ENCODE results near the gene ZFHX3.

Gene ZFHX3

DNA sequence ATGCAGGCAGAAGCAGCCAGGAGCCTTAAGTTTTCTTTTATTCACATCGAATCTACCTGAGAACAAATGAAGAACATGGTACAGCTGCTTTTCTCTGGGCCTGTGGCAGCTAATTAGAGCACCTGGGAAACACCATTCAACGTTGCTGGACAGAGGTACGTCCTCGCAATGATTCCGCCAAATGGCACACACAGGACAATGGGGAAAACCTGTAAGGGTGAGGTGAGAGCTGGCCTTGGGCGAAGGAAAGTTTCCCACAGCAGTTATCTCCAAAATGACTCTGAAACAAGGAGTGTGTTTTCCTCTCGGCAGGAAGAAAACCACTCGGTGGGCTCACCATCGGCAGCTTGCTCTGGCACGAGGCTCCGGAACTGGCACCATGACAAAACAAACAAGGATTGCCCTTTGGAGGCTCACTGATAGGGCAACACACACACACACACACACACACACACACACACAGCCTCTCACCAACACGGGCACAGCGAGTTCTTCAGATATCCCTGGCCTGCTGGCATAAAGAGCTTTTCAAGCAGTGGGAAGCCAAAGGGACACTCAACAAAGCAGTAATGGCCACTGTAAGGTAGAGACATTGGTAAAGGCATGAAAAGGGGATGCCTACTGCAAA is 73.7 kb downstream of the ZFHX3 start:
- no peak for DNase-seq (ENCODE audit: low read depth in 2 of 2)

DNA sequence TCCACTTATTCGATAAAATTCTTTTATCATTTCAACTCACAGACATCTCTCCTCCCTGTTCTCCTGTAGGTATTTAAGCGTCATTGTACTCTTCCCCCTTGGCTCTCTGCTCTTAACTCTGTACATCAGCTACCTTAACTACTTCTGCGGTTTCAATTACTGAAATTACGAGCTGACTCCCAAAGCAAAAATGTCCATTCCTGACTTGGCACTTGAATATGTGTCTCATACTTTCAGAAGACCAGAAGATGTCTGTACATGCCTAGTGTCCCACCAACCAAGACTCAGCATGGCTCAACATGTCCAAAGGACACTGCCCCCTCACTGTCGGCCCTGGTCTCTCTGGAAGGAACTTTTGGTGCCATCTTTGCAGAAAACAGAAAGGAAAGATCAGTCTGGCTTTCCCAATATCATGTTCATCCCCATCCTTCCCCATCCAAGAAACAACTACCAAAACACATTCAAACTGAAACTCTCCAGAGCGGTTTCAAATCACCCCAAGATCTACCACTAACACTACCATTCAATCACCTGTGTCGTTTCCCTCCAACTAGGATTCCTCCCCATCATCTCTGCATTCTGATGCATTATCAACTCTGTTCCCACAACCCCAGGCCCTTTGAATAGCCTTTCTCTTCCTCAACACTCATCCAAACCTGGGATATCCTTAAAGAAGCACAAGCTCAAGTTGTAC is 74.9 kb downstream of the ZFHX3 start:
- DNase-seq (ENCODE audit: low read depth in 2 of 2): no peak

DNA sequence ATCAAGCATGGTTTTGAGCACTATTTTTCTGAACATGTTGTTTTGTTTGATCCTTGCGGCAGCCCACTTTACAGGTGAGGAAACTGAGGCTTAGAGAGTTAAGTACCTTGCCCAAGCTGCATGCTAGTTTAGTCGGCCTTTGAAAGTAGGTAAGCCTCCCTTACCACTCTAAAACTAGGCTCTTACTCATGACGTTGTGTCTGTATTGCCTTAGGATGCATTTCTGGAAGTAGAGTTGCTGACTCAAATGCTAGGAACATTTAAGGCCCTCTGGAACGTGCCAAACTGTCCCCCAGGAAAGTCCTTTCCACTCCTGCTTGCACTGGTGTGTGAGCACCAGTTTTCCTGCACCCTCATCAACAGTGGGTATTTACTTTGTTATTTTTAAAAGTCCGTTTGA is 76.6 kb downstream of the ZFHX3 start:
- DNase-seq (ENCODE audit: low read depth in 2 of 2): no peak

DNA sequence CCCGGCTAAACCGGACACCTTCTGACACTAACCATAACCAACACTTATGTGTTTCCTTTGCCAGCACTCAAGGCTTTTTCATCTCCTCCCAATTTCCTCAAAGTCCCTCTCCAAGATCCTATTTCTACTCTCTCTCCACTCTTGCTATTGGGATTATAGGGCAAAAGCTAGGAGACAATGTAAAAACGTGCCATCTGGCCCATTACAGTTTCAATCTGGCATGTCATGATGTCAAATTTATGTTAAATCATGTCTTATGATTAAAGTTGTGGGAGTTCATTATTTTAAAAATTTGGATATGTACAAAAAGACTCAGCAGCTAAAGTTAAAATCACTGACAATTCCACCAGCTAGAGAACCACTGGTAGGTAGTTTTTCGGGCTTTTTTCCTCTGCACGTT is 77.3 kb downstream of the ZFHX3 start:
- DNase-seq (ENCODE audit: low read depth in 2 of 2): no peak

DNA sequence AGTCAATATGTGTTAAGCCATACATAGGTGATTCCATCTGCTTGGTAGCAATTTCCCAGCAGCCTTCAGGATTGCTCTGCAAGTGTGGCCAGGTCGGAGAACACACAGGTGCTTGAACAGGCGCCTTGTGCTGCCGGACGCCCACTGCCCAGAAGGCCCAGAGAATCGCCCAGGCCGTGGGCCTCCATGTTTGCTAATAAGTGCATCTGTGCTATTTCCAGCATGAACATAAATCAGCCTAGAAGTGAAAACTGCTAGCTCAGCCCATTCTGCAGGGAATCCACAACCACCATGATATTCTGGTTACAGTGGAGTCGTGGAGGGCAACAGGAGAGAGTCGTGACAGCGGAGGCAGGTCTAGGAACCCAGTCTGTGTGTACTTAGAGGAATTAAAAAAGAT is 78.1 kb downstream of the ZFHX3 start:
- DNase-seq (ENCODE audit: low read depth in 2 of 2): no peak

DNA sequence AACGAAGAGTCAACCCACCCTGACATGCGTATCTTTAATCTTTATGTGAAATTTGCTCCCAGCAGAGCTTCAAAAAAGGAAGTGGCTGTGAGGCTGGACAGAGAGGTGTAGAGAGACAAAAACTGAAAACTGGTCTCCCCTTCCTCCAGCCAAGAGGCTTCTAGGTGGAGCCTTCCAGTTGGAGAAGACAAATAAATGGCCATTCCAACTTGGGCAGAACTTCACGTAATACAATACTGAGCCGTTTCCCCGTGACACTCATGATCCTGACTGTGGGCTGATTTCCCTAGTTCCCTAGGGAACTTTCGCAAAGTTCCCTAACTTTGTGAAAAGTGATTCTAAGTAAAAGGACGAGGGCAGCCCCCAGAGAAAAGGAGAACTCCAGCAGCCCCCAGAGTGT is 78.8 kb downstream of the ZFHX3 start:
- DNase-seq (ENCODE audit: low read depth in 2 of 2): no peak

DNA sequence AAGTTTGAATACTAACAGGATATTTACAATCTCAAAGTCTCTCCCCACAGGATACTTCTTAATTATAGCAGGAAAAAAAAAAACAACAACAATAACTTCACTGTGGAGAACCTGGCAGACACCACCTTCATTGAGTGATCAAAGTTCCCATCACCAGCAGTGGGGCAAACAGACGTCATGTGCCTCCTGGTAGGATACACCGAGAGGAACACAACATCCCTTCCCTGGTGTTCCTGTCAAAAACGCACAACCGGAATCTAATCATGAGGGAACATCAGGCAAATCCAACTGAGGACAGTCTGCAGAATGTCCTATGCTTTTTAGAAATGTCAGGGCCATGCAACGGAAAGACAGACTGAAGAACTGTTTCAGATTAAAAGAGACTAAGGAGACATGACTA is 80.0 kb downstream of the ZFHX3 start:
- DNase-seq (ENCODE audit: low read depth in 2 of 2): no peak

DNA sequence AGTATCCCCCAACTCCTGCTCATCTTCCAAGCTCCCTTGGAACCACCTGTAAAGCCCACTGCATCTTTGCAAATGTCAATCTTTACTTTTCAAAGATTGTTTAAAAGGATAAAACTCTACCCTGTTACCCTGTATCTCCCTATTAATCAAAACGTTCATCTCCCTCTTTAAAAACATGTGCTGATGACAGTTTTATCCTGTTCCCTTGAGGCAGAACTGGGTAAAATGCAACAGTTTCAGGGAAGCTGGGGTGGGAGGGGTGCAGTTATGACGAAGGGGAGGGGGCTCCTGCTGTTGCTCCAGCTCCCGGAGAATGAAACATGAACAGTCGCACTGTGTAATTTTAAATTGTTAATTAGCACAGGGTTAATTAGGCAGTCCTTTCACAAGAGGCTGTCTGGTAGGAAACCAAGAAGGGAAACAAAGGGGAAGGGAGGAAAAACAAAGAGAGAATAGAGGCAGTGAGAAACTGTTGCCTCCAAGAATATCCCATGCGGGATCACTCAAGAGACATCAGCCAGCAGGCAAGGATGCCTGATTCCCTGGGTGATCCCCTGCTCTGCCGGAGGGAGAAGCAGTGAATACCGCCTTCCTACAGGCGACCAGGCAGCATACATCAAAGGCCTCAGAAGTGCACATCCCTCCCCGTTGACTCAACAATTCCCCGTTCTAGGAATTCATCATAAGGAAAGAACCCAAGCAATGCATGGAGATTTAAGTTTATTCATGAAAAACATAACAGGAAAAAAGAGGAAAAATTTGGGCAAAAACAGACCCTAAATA is 84.2 kb downstream of the ZFHX3 start:
- no peak for DNase-seq (ENCODE audit: low read depth in 2 of 2)

DNA sequence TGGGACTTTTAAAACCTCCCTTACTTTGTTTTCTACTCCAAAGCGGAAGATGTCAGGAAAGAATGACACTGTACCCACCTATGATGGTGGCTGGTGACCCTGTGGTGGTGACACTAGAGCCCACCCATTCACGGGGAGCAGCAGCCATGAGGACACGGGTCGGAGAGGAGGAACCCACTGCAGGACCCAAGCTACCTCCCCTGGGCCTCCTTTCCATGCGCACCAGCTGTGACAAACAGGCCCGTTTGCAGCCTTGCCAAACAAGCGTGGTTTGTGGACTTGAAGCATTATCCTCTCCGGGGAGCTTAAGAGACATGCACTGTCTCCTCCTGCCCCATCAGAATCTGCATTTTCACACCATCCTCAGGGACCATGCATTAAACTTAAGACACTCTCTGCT is 85.6 kb downstream of the ZFHX3 start:
- DNase-seq (ENCODE audit: low read depth in 2 of 2): no peak

DNA sequence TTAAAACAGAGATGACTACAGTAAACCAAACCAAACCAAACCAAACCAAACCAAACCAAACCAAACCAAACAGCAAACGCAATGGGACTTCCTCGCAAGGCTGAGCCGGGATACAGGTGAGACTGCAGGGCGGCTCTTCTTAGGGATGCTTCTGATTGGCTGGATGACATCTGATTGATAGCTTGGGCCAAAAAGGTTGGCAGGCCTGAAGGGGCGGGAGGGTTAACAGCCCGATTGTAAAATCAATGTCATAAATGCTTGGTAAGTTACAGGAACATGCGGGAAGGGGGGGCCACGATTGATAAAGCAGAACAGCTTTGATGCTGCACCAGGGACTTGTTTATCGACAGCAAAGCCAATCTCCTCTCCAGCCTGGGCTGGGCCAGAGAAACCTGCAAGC is 86.1 kb downstream of the ZFHX3 start:
- DNase-seq (ENCODE audit: low read depth in 2 of 2): no peak

DNA sequence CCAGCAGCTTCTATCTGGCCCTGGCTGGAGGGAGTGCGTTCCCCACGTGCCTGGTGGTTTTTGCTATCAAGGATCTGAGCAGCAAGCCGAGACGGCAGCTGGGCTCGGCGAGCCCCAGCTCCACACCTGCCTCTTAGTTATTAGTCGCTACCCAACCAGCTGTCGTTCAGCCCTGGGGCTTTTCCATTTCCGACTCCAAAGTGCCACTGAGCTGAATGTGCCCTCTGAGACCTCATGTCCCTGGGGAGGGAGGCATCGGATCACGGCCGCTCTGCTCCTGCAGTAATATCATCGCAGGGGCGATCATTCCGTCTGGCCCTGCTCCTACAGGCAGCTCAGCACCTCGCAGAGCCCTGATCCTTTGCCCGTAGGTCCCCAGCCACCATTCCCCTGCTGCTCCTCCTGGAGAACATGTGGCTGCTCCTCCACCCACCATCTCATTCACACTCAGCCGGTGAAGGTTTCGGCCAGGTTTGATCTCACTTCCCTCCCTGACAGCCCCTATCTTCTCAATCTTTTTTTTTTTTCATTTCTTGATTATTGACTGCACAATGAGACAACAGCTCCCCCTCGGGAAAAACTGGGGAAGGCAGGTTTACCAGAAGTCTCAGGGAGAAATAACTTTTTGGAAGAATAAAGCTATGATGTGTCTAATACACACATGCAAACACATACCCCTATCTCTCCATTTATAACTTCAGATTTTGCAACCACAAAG is 86.7 kb downstream of the ZFHX3 start:
- no peak for DNase-seq (ENCODE audit: low read depth in 2 of 2)

DNA sequence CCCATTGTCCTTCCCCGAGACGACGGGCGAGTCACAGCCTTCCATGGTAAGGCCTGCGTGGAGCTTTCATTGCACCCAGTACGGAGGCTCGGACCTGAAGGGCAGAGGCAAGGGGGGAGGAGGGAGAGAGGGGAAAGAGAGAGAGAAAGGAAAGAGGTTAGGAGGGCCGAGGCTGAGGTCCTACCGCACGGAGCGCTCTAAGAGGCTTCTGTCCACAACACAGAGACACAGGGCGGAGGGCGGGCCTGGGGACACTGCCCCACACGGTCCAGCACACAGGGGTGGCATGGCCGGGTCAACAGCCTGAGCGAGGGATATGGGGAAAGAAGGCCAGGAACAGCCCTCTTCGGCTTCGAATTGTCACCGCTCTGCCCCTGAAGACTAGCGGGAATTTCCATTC is 87.8 kb downstream of the ZFHX3 start:
- no peak for DNase-seq (ENCODE audit: low read depth in 2 of 2)

DNA sequence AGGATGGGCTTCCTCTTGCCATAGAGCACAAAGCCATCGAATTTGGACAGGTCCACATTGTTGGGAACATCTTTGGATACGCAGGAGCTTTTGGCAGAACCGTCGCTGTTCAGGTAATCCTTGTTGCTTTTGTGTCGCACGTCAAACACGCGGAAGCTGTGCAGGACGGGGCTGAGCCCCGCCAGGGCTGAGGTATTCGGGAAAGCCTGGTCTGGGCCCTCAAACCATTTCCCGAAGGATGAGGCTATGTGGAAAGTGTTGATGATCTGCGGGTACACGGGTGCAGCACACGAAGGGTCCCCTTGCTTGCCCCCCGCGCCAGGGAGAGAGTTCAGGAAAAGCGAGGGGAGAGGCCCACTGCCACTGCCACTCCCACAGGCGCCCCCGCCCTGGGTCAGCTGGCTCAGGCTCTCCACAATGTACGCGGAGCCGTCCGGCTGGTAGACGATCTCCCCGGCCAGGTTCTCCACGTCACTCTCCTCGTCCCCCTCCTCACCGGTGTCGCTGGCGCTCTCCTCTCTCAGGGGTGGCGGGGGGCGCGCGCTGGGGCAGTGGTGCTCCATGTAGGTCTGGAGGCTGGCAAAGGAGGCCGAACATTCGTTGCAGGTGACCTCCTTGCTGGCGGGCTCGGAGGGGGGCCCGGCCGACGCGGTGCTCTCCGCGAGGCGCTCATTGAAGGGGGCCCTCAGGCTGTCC is 88.5 kb downstream of the ZFHX3 start:
- DNase-seq (ENCODE audit: low read depth in 2 of 2): no peak

DNA sequence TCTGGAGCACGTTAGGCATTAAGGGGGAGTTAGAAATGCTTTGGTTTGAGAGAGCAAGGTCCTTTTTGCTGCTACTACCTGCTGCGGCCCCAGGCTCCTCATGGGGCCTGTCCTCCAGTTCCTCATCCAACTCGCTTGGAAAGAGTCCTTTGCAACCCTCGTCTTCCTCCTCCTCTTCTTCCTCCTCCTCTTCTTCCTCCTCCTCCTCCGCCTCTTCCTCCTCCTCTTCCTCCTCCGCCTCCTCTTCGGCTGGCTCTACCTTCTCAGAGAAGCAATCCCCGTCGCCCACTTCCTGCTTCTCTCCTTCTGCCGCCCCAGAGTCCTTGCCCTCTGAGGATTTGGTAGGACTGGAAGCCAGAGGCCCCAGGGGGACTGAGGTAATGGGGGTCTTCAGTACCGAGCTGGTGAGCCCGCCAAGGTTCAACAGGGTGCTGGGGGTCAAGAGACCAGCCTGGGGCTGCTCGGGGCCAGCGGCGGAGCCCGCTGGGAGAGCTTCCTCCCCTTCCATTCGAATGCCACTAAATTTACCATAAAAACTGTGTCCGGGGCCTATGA is 89.3 kb downstream of the ZFHX3 start:
- no peak for DNase-seq (ENCODE audit: low read depth in 2 of 2)

DNA sequence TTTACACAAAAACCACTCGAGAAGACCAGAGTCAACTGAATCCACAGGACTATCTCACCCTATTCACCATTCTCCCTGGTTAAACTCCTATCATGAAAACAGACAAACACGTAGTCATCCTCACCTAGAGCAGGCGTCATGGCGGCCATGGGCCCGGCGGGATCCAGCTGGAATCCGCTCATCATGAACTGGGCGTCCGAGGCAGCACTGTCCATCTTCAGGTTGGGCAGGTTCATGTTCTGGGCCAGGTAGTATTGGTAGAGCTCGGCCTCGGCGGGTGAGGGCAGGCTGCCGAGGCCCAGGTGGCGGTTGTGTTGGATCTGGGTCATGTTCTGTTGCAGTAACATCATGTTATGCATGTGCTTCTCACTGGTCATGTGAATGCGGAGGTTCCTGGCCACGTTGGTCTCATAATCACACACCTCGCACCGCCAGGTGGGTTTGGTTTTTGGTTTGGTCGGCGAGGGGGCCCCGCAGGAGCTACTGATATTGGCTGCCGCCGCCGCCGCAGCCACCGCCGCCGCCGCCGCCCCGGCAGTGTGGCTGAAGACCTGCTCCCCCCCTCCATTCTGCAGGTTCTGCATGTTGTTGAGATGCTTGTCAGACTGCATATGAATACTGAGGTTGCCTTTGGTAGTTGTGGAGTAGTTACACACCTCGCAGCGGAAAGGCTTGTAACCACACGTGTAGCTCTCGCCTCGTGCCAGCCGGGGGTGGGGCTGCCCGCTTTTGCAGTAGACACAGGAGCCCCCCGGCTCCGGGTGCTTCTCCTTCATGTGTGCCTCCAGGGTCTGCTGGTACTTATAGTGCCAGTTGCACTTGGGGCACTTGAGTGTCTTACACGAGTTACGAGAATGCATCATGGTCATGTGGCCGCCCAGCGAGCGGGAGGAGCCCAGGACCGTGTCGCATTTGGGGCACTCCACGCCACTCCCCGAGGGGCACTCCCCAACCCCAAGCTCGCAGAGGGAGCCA is 90.3 kb downstream of the ZFHX3 start:
- no peak for DNase-seq (ENCODE audit: low read depth in 2 of 2)

DNA sequence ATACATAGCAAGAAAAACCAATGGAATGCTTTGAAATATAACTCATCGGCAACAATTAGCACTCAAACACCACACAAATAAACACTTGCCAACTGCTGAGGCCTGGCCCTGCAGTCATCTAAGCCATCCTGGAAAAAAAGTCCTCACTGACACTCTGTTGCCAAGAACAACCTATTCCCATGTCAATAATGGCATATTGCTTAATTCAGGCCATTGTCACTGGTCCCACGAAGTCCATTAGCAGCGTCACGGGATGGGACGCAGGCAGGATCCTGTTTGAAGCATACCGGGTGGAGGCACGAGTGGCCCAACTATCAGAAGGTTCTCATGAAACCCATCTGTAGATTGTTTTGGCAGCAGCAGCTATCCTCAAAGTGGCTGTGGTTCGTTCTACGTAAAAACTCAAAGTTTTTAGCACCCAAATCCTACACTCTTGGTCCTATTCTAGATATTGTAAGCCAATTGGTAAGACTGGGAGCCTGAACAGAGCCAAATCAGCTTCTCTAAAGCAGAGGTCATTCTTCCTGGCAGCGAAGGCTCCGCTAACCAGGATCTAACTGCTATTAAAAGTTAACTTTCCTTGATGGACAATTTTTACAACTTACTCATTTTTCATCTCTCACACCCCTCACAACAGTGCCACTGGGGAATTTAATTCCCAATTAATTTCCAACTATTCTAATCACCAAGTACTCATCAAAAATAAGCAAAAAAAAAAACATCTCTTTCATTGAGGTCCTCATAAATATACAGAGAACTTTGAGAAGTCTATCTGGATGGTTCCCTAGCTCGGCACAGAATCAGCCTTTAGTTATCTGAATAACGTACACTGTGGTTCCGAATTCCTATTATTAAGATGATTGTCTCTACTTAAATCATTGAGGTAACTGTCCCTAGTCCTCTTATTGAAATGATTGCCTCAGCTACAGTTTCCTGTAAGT is 91.5 kb downstream of the ZFHX3 start:
- DNase-seq (ENCODE audit: low read depth in 2 of 2): no peak

DNA sequence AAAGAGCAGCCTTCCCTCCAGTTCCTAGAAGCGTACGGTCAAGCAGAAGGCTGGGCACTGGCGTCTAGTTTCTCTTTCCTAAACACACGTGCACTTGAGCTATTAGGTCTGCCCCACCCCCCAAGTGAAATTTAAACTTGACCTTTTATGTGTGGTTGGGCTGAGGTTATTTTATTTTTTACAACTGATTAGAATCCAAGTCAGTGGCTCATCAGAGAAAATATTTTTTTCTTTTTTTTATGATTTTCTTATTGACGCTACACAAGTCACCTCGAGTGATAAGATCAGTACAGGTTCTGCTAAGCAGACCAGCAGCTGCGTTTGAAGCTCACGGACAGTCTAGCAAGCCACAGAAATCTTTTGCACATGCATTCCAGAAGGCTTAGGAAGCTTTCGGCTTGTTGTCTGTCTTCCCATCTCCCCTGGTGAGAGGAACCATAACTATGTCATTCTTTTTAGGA is 95.1 kb downstream of the ZFHX3 start:
- no peak for DNase-seq (ENCODE audit: low read depth in 2 of 2)

DNA sequence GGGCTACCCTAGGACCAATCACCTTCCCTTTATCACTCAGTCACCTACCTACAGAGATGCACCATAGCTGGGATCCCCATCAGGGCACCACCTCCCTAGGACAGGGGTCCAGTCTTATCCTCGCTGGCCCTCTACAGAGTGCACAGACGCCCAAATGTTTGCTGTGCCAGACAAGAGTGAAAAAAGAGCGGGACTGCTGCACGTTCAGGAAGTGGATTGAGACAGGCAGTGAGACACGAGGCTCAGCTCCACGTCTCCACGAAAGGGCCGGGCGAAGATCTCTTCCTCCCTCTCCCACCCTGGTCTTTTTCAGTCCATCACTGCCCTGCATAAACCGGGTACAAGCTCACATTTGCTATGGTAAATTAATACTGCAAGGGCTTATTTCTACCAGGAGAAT is 95.5 kb downstream of the ZFHX3 start:
- no peak for DNase-seq (ENCODE audit: low read depth in 2 of 2)

DNA sequence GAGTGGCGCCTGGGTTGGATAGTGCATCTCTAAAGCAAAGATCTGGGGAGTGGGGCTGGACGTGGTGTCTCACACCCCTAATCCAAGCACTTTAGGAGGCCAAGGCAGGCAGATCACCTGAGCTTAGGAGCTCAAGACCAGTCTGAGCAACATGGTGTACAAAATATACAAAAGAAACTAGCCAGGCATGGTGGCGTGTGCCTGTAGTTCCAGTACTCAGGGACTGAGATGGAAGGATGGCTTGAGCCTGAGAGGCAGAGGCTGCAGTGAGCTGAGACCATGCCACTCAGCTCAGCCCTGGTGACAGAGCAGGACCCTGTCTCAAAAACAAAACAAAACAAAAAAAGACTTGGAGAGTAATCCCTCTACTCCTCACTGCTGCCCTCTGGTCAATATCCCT is 96.0 kb downstream of the ZFHX3 start:
- no peak for DNase-seq (ENCODE audit: low read depth in 2 of 2)

Measured in activated CD4-positive, alpha-beta T cell treated with anti-CD3 and anti-CD28 coated beads for 24 hours (primary cell).